GM19025 (cell line): ENCODE data around the gene EEIG2.

Experiments
- ATAC-seq: cut with Tn5 transposase; IDR thresholded peaks from one replicate; pipeline ENCODE4 v1.9.1; 2021; ENCODE audit warnings: mild to moderate bottlenecking, low read depth, moderate library complexity; ENCODE audit not compliant: unreplicated experiment

Gene EEIG2

DNA sequence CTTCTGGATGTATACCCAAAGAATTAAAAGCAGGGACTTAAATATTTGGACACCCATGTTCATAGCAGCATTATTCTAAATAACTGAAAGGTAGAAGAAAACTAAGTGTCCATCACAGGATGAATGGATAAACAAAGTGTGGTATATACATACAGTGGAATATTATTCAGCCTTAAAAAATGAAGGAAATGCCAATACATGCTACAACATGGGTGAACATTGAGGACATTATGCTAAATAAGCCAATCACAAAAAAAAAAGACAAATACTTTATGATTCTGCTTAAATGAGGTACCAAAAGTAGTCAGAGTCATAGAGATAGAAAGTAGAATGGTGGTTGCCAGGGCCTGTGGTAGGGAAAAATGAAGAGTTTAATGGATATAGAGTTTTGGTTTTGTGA is 14.1 kb downstream of the EEIG2 start:
- no peak for ATAC-seq

DNA sequence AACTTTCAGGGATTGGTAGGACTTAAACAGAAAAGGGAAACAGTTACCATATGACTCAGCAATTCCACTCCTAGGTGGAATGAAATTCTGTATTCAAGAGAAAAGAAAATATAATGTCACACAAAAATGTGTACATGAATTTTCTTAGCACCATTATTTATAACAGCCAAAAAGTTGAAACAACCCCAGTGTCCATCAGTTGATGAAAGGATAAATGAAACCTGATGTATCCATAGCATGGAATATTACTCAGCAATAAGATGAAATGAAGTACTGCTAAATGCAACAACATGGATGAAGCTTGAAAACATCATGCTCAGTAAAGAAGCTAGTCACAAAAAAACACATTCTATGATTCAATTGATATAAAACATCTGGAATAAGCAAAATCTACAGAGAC is 15.5 kb downstream of the EEIG2 start:
- no peak for ATAC-seq

- ATAC-seq, result no peak
Measured at GRCh38 chr1:108583757-108584427, 24.0 kb downstream of the EEIG2 start.

DNA sequence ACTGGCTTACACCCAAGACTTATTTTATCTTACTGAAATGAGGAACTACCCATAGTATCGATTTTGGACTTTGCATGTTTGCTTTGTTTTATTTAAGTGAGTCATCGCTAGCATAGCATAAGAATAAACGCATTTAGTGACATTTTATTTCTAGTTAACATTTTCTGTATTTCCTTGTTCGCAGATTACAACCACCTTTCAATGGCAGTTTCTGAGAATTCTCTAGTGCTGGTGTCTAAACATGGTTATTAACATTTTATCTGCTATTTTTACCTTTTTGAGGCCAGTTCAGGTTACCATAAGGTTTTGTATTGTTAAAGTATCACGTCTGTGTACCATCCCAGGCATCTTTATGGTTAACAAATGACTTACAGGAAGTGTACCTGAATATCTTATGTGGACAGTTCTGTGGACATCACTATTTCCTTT is 24.5 kb downstream of the EEIG2 start:
- ATAC-seq, result no peak

GRCh38 chr1:108585313-108585712 is 25.4 kb downstream of the EEIG2 start:
- no peak for ATAC-seq

- no peak for ATAC-seq
Measured at GRCh38 chr1:108590441-108590840, 30.5 kb downstream of the EEIG2 start.

GRCh38 chr1:108590957-108591356 is 31.1 kb downstream of the EEIG2 start:
- ATAC-seq, result no peak

DNA sequence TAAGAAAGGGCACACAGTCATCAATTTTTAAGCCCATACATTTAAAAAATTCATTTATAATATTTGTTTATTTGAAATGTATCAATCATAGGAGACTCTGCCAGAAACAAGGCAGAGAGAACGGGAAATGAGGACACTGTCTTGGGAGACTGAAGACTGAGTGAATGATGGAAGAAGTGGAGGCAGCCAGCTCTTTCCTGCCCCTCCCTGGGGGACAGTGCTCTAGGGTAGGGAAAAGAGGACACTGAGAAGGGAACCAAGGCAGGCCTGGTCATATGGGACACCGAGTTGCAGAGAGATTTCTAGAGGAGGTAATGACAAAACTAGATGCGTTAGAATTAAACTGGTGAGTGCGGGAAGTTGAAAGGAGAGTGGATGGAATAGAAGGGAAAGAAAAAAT is 31.6 kb downstream of the EEIG2 start:
- no peak for ATAC-seq

DNA sequence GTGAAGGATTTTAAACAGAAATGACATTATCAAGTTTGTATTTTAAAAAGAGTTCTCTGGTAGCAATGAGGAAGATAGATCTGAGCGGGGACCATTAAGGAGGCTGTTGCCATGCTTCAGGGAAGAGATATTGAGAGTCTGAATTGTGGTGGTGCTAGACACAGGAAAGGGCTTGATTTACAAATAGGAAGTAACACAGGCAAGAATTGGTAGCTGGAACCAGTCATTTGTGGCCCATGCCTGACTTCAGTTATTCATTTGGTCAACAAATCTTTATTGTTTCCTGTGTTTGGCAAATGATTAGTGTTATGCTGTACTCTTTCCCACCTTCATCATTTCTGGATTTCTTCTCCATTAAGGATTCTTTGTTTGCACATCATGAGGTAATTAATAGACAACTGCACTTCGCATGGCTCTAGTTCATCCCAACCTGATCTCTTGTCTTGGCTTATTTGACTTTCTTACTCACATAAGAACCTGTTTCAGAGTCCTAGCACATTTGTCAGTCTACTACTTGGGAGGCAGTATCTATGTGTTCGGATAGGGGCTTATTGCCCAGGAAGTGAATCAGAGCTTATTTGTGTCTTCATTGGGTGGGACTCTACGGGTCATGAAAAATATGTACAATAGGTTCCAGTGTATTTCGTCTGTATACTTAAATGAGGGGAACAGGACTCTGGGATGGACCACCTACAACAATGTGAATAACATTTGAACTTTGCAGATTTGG is 32.3 kb downstream of the EEIG2 start:
- no peak for ATAC-seq

DNA sequence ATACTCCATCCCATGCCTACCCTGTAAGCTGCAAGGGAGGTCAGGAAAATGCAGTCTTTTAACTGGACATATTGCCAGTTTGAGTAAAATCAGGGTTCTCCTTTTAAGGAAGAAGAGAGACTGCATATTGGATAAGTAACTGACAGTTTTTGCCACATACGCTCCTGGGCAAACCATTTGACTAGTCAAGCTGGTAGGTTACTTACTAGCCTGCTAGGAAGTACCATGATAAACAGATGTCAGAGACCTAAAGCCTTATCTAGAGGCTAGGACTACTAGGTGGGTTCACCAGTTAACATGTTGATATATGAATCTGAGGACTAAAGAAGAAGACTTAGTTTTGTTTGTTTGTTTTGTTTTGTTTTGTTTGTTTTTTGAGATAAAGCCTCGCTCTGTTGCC is 33.5 kb downstream of the EEIG2 start:
- ATAC-seq, result no peak

DNA sequence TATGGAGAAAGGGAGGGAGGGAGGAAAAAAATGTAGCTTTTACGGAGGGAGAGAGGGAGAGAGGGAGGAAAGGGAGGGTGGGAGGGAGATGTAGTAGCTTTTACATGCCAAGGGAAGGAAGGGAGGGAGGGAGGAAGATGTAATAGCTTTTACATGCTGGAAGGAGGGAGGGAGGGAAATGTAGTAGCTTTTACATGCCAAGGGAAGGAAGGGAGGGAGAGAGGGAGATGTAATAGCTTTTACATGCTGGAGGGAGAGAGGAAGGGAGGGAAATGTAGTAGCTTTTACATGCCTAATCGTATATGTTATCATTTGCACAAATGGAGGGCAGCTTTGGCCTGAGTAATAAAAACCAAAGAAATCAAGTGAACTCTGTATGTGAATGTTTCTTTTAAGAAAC is 35.6 kb downstream of the EEIG2 start:
- ATAC-seq, result no peak

DNA sequence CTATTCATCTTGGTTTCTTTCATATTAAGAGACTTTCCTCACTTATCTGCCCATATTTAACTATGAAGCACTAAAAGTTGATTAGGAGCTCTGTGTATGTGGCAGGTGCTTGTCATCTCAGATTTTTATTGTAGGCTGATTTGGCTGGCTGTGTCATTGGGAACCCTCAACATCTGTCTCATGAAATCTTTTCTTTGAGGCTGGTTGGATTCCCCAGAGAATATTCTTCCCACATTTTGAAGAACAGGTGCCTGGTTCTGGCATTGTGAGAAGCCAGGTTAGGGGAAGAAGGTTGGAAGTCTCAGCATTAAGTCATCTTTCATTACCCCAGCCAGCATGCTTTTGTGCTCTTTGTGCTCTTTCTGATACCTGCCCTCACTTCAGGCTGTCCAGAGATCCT is 37.1 kb downstream of the EEIG2 start:
- ATAC-seq, result no peak

DNA sequence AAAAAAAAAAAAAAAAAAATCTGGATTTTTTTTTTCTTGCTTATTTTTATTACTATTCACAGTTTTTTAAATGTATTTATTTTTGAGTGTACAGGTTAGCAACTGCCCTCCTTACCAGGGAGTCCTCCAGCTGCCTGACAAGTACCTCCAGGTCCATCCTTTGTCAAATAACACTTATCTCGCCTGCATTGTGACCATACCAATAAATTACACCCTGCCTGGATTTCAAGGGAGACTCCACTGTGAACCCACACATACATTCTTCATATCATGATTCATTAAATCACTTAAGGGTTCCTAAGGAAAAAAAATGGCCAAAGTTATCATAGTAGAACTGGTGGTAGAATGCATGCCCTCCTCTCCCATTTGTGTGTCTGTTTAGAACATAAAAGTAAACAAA is 38.4 kb downstream of the EEIG2 start:
- no peak for ATAC-seq

DNA sequence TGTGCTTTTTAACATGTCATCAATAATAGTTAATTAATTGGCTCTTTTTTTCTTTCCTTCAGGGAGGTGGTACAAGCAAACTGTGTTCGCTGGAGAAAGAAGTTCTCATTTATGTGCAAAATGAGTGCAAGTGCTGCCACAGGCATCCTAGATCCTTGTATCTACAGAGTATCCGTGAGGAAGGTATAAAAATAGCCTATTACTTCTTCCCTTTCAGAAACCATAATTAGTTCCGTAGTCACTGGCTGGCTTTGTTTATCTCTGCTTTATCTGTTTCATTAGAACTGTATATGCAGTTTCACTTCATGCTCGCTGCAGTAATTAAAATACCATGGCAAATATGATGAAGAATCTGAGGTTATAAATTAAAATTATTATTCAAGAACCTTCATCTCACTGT is 40.6 kb downstream of the EEIG2 start:
- no peak for ATAC-seq

- ATAC-seq, result no peak
Measured at GRCh38 chr1:108601708-108602410, 42.0 kb downstream of the EEIG2 start.

DNA sequence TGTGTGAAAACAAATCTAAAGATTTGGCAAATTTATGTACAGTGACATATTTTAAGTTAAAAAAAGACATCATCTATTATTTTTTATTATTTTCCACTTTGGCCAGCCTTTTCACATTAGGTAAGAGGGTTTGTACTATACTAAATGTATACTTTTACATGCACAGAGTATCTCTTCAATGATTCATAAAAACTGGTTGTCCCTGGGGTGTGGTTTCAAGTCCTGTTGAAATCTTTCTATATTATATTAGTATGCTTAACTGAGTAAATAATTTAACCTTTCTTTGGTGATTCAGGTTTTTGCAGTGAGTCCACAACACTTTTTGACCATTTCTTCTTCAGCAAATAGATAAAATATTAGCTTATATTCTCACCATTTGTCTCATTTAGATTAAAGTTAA is 45.7 kb downstream of the EEIG2 start:
- ATAC-seq, result no peak

DNA sequence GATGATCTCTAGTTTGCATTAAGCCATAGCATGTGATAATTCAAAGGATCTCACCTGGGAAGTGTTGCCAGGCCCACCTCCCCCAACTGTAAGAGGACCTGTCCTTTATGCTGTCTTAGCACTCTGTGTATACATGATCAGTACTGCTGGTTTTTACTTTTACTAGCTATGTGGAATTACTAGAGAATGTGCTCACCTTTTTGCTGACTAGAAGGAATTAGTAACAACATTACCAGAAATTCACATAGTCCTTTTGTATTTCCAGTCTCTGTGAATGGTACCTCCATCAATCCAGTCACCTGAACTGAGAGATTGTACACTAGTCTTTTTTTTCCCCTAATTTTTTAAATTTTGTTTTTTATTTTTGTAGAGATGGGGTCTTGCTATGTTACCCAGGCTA is 46.6 kb downstream of the EEIG2 start:
- ATAC-seq, result no peak

GRCh38 chr1:108609483-108610049 is 49.7 kb downstream of the EEIG2 start:
- ATAC-seq, result no peak
